ENCODE measurements around the gene PERM1. TPM values are rescaled to one million over a fixed set of nuclear protein-coding genes. Genes with fewer than 3 reads are reported as not detected.

PERM1 gene
- total RNA-seq, 1 donor from 2014 or later: not detected

GRCh38 chr1:970973-971730 lies 10.7 kb downstream of the PERM1 start:
- intact Hi-C loops (cut with DNase I): no loop called here
- DNase-seq (ENCODE audit: low spot score): no peak
- ATAC-seq: no peak

- ATAC-seq (no peak), DNase-seq (ENCODE audit: low spot score) (no peak)
- intact Hi-C loops (cut with DNase I): no loop called here
Observed at GRCh38 chr1:970242-970972, 11.5 kb downstream of the PERM1 start.

- no peak for ATAC-seq
- DNase-seq (ENCODE audit: low spot score): no peak
- intact Hi-C loops (cut with DNase I): no loop called here
Observed at GRCh38 chr1:969260-969855, 12.5 kb downstream of the PERM1 start.

- ATAC-seq (no peak), DNase-seq (ENCODE audit: low spot score) (no peak)
- intact Hi-C loops (cut with DNase I): no loop called here
Observed at GRCh38 chr1:967466-968343, 14.2 kb downstream of the PERM1 start.

GRCh38 chr1:966704-967300 lies 15.1 kb downstream of the PERM1 start:
- no peak for DNase-seq (ENCODE audit: low spot score)

GRCh38 chr1:966135-966703 lies 15.7 kb downstream of the PERM1 start, which contains the start of gene PLEKHN1:
Gene PLEKHN1 (plus strand): TSS chr1:966482. CDS start chr1:966532, 50 bp downstream.
- DNase-seq (ENCODE audit: low spot score) (no peak), ATAC-seq (no peak)
- intact Hi-C loops (cut with DNase I): no loop called here

More at GRCh38 chr1:966704-967300, 15.1 kb downstream of the PERM1 start:
- intact Hi-C loops (cut with DNase I): no loop called here
- peak; percentile 59 for ATAC-seq

GRCh38 chr1:965526-966134 lies 16.3 kb downstream of the PERM1 start:
- ATAC-seq: no peak
- no peak for DNase-seq (ENCODE audit: low spot score)
- intact Hi-C loops (cut with DNase I): no loop called here

GRCh38 chr1:964691-965525 lies 17.0 kb downstream of the PERM1 start:
- DNase-seq (ENCODE audit: low spot score) (no peak), ATAC-seq (no peak)
- intact Hi-C loops (cut with DNase I): no loop called here

GRCh38 chr1:963746-964525 lies 18.0 kb downstream of the PERM1 start:
- ATAC-seq (no peak), DNase-seq (ENCODE audit: low spot score) (no peak)
- intact Hi-C loops (cut with DNase I): no loop called here

- DNase-seq (ENCODE audit: low spot score): no peak
- intact Hi-C loops (cut with DNase I): no loop called here
- ATAC-seq: no peak
Observed at GRCh38 chr1:963301-963651, 18.6 kb downstream of the PERM1 start.

GRCh38 chr1:962381-963300 lies 19.3 kb downstream of the PERM1 start:
- ATAC-seq: no peak
- intact Hi-C loops (cut with DNase I): no loop called here
- DNase-seq (ENCODE audit: low spot score): no peak

GRCh38 chr1:961132-961669 lies 20.7 kb downstream of the PERM1 start:
- intact Hi-C loops (cut with DNase I): no loop called here
- DNase-seq (ENCODE audit: low spot score): no peak
- ATAC-seq: no peak

GRCh38 chr1:960363-961131 lies 21.3 kb downstream of the PERM1 start, which contains the start of gene KLHL17:
Gene KLHL17 (plus strand): TSS chr1:960584. CDS start chr1:960694, 110 bp downstream.
- intact Hi-C loops (cut with DNase I): no loop called here
- DNase-seq (ENCODE audit: low spot score): peak; percentile 85
- ATAC-seq: peak; percentile 35

- intact Hi-C loops (cut with DNase I): no loop called here
- ATAC-seq (no peak), DNase-seq (ENCODE audit: low spot score) (no peak)
Observed at GRCh38 chr1:959731-960362, 22.0 kb downstream of the PERM1 start.

Data from sciatic nerve (tissue), 2 donors.